Bronchial epithelial cell (primary cell): ENCODE data around the gene SMARCD3. TPM values are rescaled to one million over a fixed set of nuclear protein-coding genes. Genes with fewer than 3 reads are reported as not detected.

Experiments used
- DNase-seq: peaks from one replicate; pipeline ENCODE4 v3.0.0-alpha.2; 2010; ENCODE audit warnings: low read depth
- FAIRE-seq: peaks from 2 replicates; lab custom pipeline; 2011; peaks lifted over from hg19 to GRCh38; lab: Jason Lieb, UNC
- H3K27me3 ChIP-seq: 2 replicates; pipeline ENCODE4 v1.5.1; 2011; ENCODE audit warnings: low read length; ENCODE audit not compliant: control insufficient read depth, insufficient read depth
- H3K36me3 ChIP-seq: 2 replicates; pipeline ENCODE4 v1.5.1; 2011; ENCODE audit warnings: low read length; ENCODE audit not compliant: control insufficient read depth, insufficient read depth
- H3K4me3 ChIP-seq: 2 replicates; pipeline ENCODE4 v1.5.1; 2011; ENCODE audit warnings: mild to moderate bottlenecking, low read depth, low read length, control low read depth
- CTCF ChIP-seq: IDR thresholded peaks from 2 replicates; pipeline ENCODE4 v1.5.1; 2011; ENCODE audit warnings: mild to moderate bottlenecking, moderate library complexity, low read length, control low read depth, inconsistent platforms; ENCODE audit not compliant: insufficient read depth, severe bottlenecking
- total RNA-seq: library from RNA; depleted of rRNA; stranded (reverse); fragments of >200 nt; gene quantifications from 2 replicates; pipeline ENCODE4 v1.2.1, GENCODE V29; 2014

Gene SMARCD3
- total RNA-seq, 1 donor from 2014 or later, result 2.1 TPM

DNA sequence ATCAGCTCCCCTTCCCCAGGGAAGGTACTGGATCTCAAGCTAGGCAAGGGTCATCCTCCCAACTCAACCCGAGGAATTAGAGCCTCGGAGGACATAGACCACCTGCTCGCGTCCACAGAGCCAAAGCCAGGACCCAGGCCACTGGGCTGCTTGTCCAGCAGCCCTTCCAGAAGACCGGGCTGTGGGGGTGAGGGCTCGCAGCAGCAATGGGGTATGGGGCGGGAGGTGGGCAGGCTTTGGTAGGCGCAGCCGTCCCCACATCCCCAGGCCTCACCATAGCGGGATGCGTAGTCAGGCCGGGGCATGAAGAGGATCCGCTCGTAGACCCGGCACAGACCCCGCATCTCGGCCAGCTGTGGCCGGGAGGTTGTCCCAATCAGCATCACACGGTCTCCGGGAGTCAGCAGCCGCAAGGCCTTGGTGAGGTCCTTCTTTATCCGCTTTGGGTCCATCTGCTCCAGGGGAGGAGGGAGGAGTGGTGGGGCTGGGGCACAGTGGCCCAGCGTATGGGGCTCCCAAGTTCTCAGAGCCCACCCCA lies 56.4 kb downstream of the SMARCD3 start:
- no peak for TF ChIP-seq CTCF
- no peak overlapping the region for H3K4me3 ChIP-seq
- H3K36me3 ChIP-seq, result no peaks in the 10 kb centered on the region
- H3K27me3 ChIP-seq, result peaks cover 21% of the 10 kb centered on the region
- DNase-seq (no peak), FAIRE-seq (no peak)

- DNase-seq, result no peak
Measured at GRCh38 chr7:151191544-151191943, 57.0 kb downstream of the SMARCD3 start.

GRCh38 chr7:151189038-151189437 lies 59.5 kb downstream of the SMARCD3 start:
- FAIRE-seq, result no peak
- Histone ChIP-seq H3K27me3 (peaks cover 5% of the 10 kb centered on the region), H3K36me3 (no peaks in the 10 kb centered on the region), H3K4me3 (no peak overlapping the region)
- TF ChIP-seq CTCF, result no peak
- no peak for DNase-seq

More at GRCh38 chr7:151191544-151191943, 57.0 kb downstream of the SMARCD3 start:
- Histone ChIP-seq H3K4me3 (no peak overlapping the region), H3K27me3 (peaks cover 19% of the 10 kb centered on the region), H3K36me3 (no peaks in the 10 kb centered on the region)
- FAIRE-seq, result no peak
- no peak for TF ChIP-seq CTCF

Other genes with a start within 250 kb of the SMARCD3 start
- gene ATG9B, start 224.2 kb downstream of the SMARCD3 start, total RNA-seq, result under 0.01 and 0.26 TPM in 2 replicates
- 20.5 and 22.4 TPM in 2 replicates for gene ABCB8, start 220.2 kb downstream of the SMARCD3 start, total RNA-seq
- under 0.01 and 0.26 TPM in 2 replicates for gene ASIC3, start 200.2 kb downstream of the SMARCD3 start, total RNA-seq
- gene CDK5, start 190.8 kb downstream of the SMARCD3 start, total RNA-seq, result 11.6 and 12.4 TPM in 2 replicates
- 33.2 and 38.9 TPM in 2 replicates for gene SLC4A2, start 189.1 kb downstream of the SMARCD3 start, total RNA-seq
- 51.6 and 65.8 TPM in 2 replicates for gene FASTK, start 167.9 kb downstream of the SMARCD3 start, total RNA-seq
- 9.0 and 11.6 TPM in 2 replicates for gene TMUB1, start 165.2 kb downstream of the SMARCD3 start, total RNA-seq
- gene AGAP3, start 162.2 kb downstream of the SMARCD3 start, total RNA-seq, result 52.7 and 61.1 TPM in 2 replicates
- not detected in 2 replicates for gene GBX1, start 81.0 kb downstream of the SMARCD3 start, total RNA-seq
- not detected in 2 replicates for gene ASB10, start 61.4 kb downstream of the SMARCD3 start, total RNA-seq
- not detected in 2 replicates for gene H2BK1, start 38.2 kb downstream of the SMARCD3 start, total RNA-seq
- 60.9 and 85.8 TPM in 2 replicates for gene ABCF2, start 21.5 kb downstream of the SMARCD3 start, total RNA-seq
- 23.4 and 25.0 TPM in 2 replicates for gene CHPF2, start 16.2 kb downstream of the SMARCD3 start, total RNA-seq
- gene NUB1, start 93.1 kb upstream of the SMARCD3 start, total RNA-seq, result 30.0 and 34.0 TPM in 2 replicates
- gene WDR86, start 161.3 kb upstream of the SMARCD3 start, total RNA-seq, result 0.13 and 0.79 TPM in 2 replicates
- gene CRYGN, start 191.4 kb upstream of the SMARCD3 start, total RNA-seq, result not detected in 2 replicates